Right atrium auricular region (tissue), 2 donors: ENCODE results near the gene ARMC6. TPM values are rescaled to one million over a fixed set of nuclear protein-coding genes. Genes with fewer than 3 reads are reported as not detected.

ENCODE experiments used
- DNase-seq: peaks from one replicate; pipeline ENCODE4 v3.0.0-alpha.2; 2019; ENCODE audit warnings: low spot score
- H3K27ac ChIP-seq, 2 donors: fragments of 200-600 bp; sonication (generic); 1 replicate in 1 of 2; 2 replicates in 1 of 2; pipeline ENCODE4 v1.5.1; 2016 to 2019
- H3K27me3 ChIP-seq, 2 donors: fragments of 200-600 bp; sonication (generic); one replicate each; pipeline versions ENCODE4 v1.5.1 to v1.6.0; 2017 to 2019
- H3K36me3 ChIP-seq: fragments of 200-600 bp; sonication (generic); one replicate; pipeline ENCODE4 v1.5.1; 2016
- H3K4me1 ChIP-seq, 2 donors: fragments of 200-600 bp; sonication (generic); one replicate each; pipeline versions ENCODE4 v1.5.1 to v1.6.0; 2017 to 2019
- H3K4me3 ChIP-seq, 2 donors: fragments of 200-600 bp; sonication (generic); 1 replicate in 1 of 2; 2 replicates in 1 of 2; pipeline ENCODE4 v1.5.1; 2017 to 2019; ENCODE audit warnings: mild to moderate bottlenecking in 1 of 2, moderate library complexity in 1 of 2
- H3K9me3 ChIP-seq, 2 donors: fragments of 200-600 bp; sonication (generic); one replicate each; pipeline ENCODE4 v1.5.1; 2019
- CTCF ChIP-seq, 2 donors: fragments of 200-600 bp; sonication (generic); IDR thresholded peaks; one replicate each; pipeline ENCODE4 v1.5.1; 2019; ENCODE audit warnings: antibody characterized with exemption in 2 of 2
- total RNA-seq, 2 donors: library from RNA; depleted of rRNA; stranded (reverse); fragments of >200 nt; gene quantifications; one replicate each; pipeline ENCODE4 v1.1.0, GENCODE V29; 2016

The ARMC6 gene
- total RNA-seq, 2 donors from 2014 or later, result 13.7 to 14.4 TPM

GRCh38 chr19:19032420-19033175 lies 805 bp upstream of the ARMC6 start:
- H3K27me3 ChIP-seq, result no peaks in the 10 kb centered on the region
- H3K4me1 ChIP-seq, result peaks cover 0 to 31% of the 10 kb centered on the region in 2 donors
- TF ChIP-seq CTCF (IDR thresholded peaks at IDR 0.05), result no peak
- peak overlapping the region; percentile 79 to 94 for H3K4me3 ChIP-seq
- peak; percentile 92 for DNase-seq
- peak overlapping the region; percentile 97 to 98 for H3K27ac ChIP-seq
- peaks cover 32% of the 10 kb centered on the region for H3K36me3 ChIP-seq
- H3K9me3 ChIP-seq, result no peaks in the 10 kb centered on the region

- H3K9me3 ChIP-seq, result no peaks in the 10 kb centered on the region
- peak overlapping the region; percentile 79 to 94 for H3K4me3 ChIP-seq
- H3K27ac ChIP-seq, result peak overlapping the region; percentile 97 to 98
- TF ChIP-seq CTCF (IDR thresholded peaks at IDR 0.05), result no peak
- H3K36me3 ChIP-seq, result peaks cover 28% of the 10 kb centered on the region
- peaks cover 0 to 31% of the 10 kb centered on the region in 2 donors for H3K4me1 ChIP-seq
- DNase-seq, result no peak
- H3K27me3 ChIP-seq, result no peaks in the 10 kb centered on the region
These were observed 302 bp upstream of the ARMC6 start for GRCh38 chr19:19033176-19033425.

- H3K4me3 ChIP-seq, result peak overlapping the region; percentile 79 to 94
- peaks cover 0 to 31% of the 10 kb centered on the region in 2 donors for H3K4me1 ChIP-seq
- TF ChIP-seq CTCF (IDR thresholded peaks at IDR 0.05), result no peak
- no peak for DNase-seq
- H3K36me3 ChIP-seq, result peaks cover 17% of the 10 kb centered on the region
- H3K27ac ChIP-seq, result peak overlapping the region; percentile 97 to 98
- no peaks in the 10 kb centered on the region for H3K9me3 ChIP-seq
- H3K27me3 ChIP-seq, result no peaks in the 10 kb centered on the region
These were observed 811 bp downstream of the ARMC6 start for GRCh38 chr19:19034204-19034624.

GRCh38 chr19:19039901-19040300 lies 6.5 kb downstream of the ARMC6 start:
- Histone ChIP-seq H3K27ac (no peak overlapping the region), H3K36me3 (peaks cover 16% of the 10 kb centered on the region), H3K4me1 (peaks cover 0 to 9% of the 10 kb centered on the region in 2 donors), H3K4me3 (no peak overlapping the region), H3K9me3 (no peaks in the 10 kb centered on the region), H3K27me3 (no peaks in the 10 kb centered on the region)
- no peak for TF ChIP-seq CTCF (IDR thresholded peaks at IDR 0.05)
- no peak for DNase-seq

GRCh38 chr19:19040417-19040816 lies 7.0 kb downstream of the ARMC6 start:
- DNase-seq, result peak; percentile 81
- no peak overlapping the region for H3K27ac ChIP-seq
- no peaks in the 10 kb centered on the region for H3K27me3 ChIP-seq
- H3K4me3 ChIP-seq, result no peak overlapping the region
- no peak for TF ChIP-seq CTCF (IDR thresholded peaks at IDR 0.05)
- peaks cover 16% of the 10 kb centered on the region for H3K36me3 ChIP-seq
- H3K4me1 ChIP-seq, result peaks cover 0 to 6% of the 10 kb centered on the region in 2 donors
- no peaks in the 10 kb centered on the region for H3K9me3 ChIP-seq
